ENCODE data around the gene GDF10. TPM values are rescaled to one million over a fixed set of nuclear protein-coding genes. Genes with fewer than 3 reads are reported as not detected.

GDF10 gene
- polyA plus RNA-seq, 1 of the 3 experiments (the other 2 are of a cell fraction) = 0.02 TPM

DNA sequence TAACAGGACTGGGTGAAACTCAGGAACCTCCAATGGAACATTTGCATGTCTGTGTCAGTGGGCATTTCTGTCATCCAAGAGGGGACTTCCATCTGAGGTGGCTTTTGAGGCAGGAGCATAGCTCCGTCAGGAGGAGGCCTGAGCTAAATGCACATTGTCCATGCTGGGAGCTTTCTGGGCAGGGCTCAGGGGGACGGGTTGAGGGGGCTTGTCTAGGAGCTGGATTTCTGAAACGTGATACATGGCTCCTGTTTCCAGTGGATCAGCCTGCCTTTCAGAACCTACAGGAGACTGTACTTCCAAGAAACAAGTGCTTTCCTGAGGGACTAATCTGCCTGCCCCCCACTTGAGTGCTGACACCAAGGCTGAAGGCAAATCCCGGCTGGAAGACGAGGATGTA lies 40.5 kb upstream of the GDF10 start:
- H3K27ac ChIP-seq (ENCODE audit: low read depth in 2 of 2, low read length in 1 of 2) = no peak overlapping the region
- POLR2A ChIA-PET = no interaction called here
- no peaks in the 10 kb centered on the region for H3F3A ChIP-seq (replicated peaks; ENCODE audit: insufficient read depth)
- H3K9ac ChIP-seq = no peak overlapping the region
- no peaks in the 10 kb centered on the region for H3K79me2 ChIP-seq (ENCODE audit: insufficient read depth)
- no peaks in the 10 kb centered on the region for H3K36me3 ChIP-seq (replicated peaks in 1 of 2; ENCODE audit: control insufficient read depth in 1 of 2, insufficient read depth in 2 of 2, low read length in 1 of 2)
- peaks cover 0 to 17% of the 10 kb centered on the region in 2 experiments; a peak in 1 of 4 replicates for H3K4me1 ChIP-seq (ENCODE audit: control insufficient read depth in 1 of 2, insufficient read depth in 2 of 2, low read depth in 1 of 2, low read length in 1 of 2)
- TF ChIP-seq RFX5 (IDR thresholded peaks at IDR 0.05; ENCODE audit: low read length) = no peak
- TF ChIP-seq RXRA (IDR thresholded peaks at IDR 0.05; ENCODE audit: borderline replicate concordance, low read depth) = no peak
- TF ChIP-seq EZH2phosphoT487 (IDR thresholded peaks at IDR 0.05; ENCODE audit: borderline replicate concordance, low read depth) = no peak
- no peak for TF ChIP-seq TAF1 (IDR thresholded peaks at IDR 0.05; ENCODE audit: borderline replicate concordance, low read depth, low read length)
- H2AFZ ChIP-seq (ENCODE audit: low read depth) = no peak overlapping the region
- no peaks in the 10 kb centered on the region for H3K27me3 ChIP-seq (ENCODE audit: insufficient read depth)
- CTCF ChIA-PET = interaction anchor here (0.9 to 2.7 kb wide), 6 partner anchors 12 to 235 kb away, joined by 3 to 14 read pairs (median 6); no protein-coding TSS in a partner anchor
- H3K4me3 ChIP-seq (ENCODE audit: low read depth in 2 of 2, low read length in 1 of 2) = no peak overlapping the region
- DNase-seq = no peak
- no peaks in the 10 kb centered on the region for H3K9me2 ChIP-seq
- H3K4me2 ChIP-seq = no peak overlapping the region
- no peaks in the 10 kb centered on the region for H4K20me1 ChIP-seq (ENCODE audit: insufficient read depth)
- 23% methylated on average over 5 of the region's 5 CpGs for WGBS (ENCODE audit: low lambda C conversion rate)
- H3K9me3 ChIP-seq = no peaks in the 10 kb centered on the region

DNA sequence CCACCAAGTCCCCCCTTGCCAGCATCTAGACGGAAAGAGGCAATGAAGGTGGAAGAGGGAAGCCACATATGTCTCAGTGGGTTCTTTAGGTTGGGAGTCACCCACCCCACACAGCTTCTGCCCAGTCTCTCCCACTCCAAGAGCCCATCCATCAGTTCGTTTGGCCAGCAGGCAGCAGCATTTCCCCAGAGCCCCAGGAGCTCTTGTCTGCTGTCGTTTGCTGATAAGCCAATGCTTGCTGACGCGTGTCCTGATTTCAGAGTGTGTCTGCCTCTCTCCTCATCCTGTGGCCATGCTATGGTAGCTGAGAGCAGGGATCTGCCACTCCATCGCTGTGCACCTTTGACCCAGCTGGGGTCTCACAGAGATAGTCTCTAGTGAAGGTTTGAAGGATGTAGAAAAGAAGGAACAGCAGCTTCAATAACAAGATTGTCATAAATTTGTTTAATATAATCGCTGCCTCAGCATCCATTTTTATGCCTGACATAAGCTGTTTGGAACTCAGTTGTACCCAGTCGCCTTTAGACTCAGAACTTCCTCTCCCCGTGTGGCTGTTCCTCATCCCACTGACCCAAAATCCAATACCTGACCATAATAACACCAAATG lies 39.4 kb upstream of the GDF10 start:
- no peaks in the 10 kb centered on the region for H3K9me2 ChIP-seq
- TF ChIP-seq RCOR1 (IDR thresholded peaks at IDR 0.05; ENCODE audit: low read length) (no peak), FOXJ3 (CRISPR knock-in tag; IDR thresholded peaks at IDR 0.05) (peak; percentile 31; the same call in 1 of the 2 replicates), POLR2AphosphoS5 (IDR thresholded peaks at IDR 0.05; ENCODE audit: low read depth, low read length) (no peak), SMC3 (IDR thresholded peaks at IDR 0.05; ENCODE audit: low read depth, low read length) (peak; percentile 12; the same call in 1 of the 2 replicates), GATA2 (CRISPR knock-in tag; IDR thresholded peaks at IDR 0.05) (peak; percentile 32; the same call in 1 of the 2 replicates), RAD21 (IDR thresholded peaks at IDR 0.05; ENCODE audit: low read length) (peak; percentile 54), EZH2phosphoT487 (IDR thresholded peaks at IDR 0.05; ENCODE audit: borderline replicate concordance, low read depth) (no peak), JUND (IDR thresholded peaks at IDR 0.05) (no peak), ELF1 (IDR thresholded peaks at IDR 0.05) (no peak), EP300 (IDR thresholded peaks at IDR 0.05; ENCODE audit: borderline replicate concordance in 1 of 2, low read depth in 1 of 2, low read length in 1 of 2) (peak in 1 of 2 experiments; percentile 61; a peak in 2 of 4 replicates)
- TF ChIP-seq, protein P1, sequence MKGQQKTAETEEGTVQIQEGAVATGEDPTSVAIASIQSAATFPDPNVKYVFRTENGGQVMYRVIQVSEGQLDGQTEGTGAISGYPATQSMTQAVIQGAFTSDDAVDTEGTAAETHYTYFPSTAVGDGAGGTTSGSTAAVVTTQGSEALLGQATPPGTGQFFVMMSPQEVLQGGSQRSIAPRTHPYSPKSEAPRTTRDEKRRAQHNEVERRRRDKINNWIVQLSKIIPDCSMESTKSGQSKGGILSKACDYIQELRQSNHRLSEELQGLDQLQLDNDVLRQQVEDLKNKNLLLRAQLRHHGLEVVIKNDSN (IDR thresholded peaks at IDR 0.05; ENCODE audit: borderline replicate concordance, low read depth) = no peak
- TF ChIP-seq, protein P2, sequence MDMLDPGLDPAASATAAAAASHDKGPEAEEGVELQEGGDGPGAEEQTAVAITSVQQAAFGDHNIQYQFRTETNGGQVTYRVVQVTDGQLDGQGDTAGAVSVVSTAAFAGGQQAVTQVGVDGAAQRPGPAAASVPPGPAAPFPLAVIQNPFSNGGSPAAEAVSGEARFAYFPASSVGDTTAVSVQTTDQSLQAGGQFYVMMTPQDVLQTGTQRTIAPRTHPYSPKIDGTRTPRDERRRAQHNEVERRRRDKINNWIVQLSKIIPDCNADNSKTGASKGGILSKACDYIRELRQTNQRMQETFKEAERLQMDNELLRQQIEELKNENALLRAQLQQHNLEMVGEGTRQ (IDR thresholded peaks at IDR 0.05; ENCODE audit: borderline replicate concordance, low read depth, low read length) = no peak
- TF ChIP-seq, protein P3, sequence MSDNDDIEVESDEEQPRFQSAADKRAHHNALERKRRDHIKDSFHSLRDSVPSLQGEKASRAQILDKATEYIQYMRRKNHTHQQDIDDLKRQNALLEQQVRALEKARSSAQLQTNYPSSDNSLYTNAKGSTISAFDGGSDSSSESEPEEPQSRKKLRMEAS (IDR thresholded peaks at IDR 0.05; ENCODE audit: low read depth) = no peak
- no peaks in the 10 kb centered on the region for H4K20me1 ChIP-seq (ENCODE audit: insufficient read depth)
- no peak overlapping the region for H3K4me2 ChIP-seq
- H2AFZ ChIP-seq (ENCODE audit: low read depth) = no peak overlapping the region
- DNase-seq = peak; percentile 66
- H3F3A ChIP-seq (replicated peaks; ENCODE audit: insufficient read depth) = no peaks in the 10 kb centered on the region
- peak overlapping the region in 1 of 2 experiments; percentile 50; a peak in 2 of 4 replicates for H3K27ac ChIP-seq (ENCODE audit: low read depth in 2 of 2, low read length in 1 of 2)
- H3K27me3 ChIP-seq (ENCODE audit: insufficient read depth) = no peaks in the 10 kb centered on the region
- CTCF ChIA-PET = interaction anchor here (0.7 to 2.7 kb wide), 10 partner anchors 13 to 236 kb away, joined by 3 to 14 read pairs (median 4); no protein-coding TSS in a partner anchor
- no peak overlapping the region for H3K4me3 ChIP-seq (ENCODE audit: low read depth in 2 of 2, low read length in 1 of 2)
- H3K36me3 ChIP-seq (replicated peaks in 1 of 2; ENCODE audit: control insufficient read depth in 1 of 2, insufficient read depth in 2 of 2, low read length in 1 of 2) = no peaks in the 10 kb centered on the region
- no peak overlapping the region for H3K9ac ChIP-seq
- H3K4me1 ChIP-seq (ENCODE audit: control insufficient read depth in 1 of 2, insufficient read depth in 2 of 2, low read depth in 1 of 2, low read length in 1 of 2) = peaks cover 0 to 10% of the 10 kb centered on the region in 2 experiments; a peak in 1 of 4 replicates
- no peaks in the 10 kb centered on the region for H3K9me3 ChIP-seq
- no peaks in the 10 kb centered on the region for H3K79me2 ChIP-seq (ENCODE audit: insufficient read depth)
- 28% methylated on average over 8 of the region's 9 CpGs for WGBS (ENCODE audit: low lambda C conversion rate)
- POLR2A ChIA-PET = interaction anchor here (1.6 kb wide), 1 partner anchor 40 kb away, joined by 4 read pairs; the partner anchor contains the start of gene GDF10
